Measurements from ENCODE around the gene PTPMT1. TPM values are rescaled to one million over a fixed set of nuclear protein-coding genes. Genes with fewer than 3 reads are reported as not detected.

Gene PTPMT1
- total RNA-seq, 1 donor from 2014 or later, result 49.3 TPM

GRCh38 chr11:47569646-47570045 lies 4.2 kb downstream of the PTPMT1 start:
- Mint-ChIP-seq H3K36me3 (ENCODE audit: unreplicated experiment) (peaks cover 19% of the 10 kb centered on the region), H3K9me3 (ENCODE audit: unreplicated experiment) (no peaks in the 10 kb centered on the region), H3K4me3 (ENCODE audit: unreplicated experiment) (no peak overlapping the region), H3K27me3 (ENCODE audit: unreplicated experiment) (no peaks in the 10 kb centered on the region), H3K4me1 (ENCODE audit: unreplicated experiment) (peaks cover 39% of the 10 kb centered on the region), H3K27ac (ENCODE audit: unreplicated experiment) (no peak overlapping the region)
- TF ChIP-seq, protein P1, sequence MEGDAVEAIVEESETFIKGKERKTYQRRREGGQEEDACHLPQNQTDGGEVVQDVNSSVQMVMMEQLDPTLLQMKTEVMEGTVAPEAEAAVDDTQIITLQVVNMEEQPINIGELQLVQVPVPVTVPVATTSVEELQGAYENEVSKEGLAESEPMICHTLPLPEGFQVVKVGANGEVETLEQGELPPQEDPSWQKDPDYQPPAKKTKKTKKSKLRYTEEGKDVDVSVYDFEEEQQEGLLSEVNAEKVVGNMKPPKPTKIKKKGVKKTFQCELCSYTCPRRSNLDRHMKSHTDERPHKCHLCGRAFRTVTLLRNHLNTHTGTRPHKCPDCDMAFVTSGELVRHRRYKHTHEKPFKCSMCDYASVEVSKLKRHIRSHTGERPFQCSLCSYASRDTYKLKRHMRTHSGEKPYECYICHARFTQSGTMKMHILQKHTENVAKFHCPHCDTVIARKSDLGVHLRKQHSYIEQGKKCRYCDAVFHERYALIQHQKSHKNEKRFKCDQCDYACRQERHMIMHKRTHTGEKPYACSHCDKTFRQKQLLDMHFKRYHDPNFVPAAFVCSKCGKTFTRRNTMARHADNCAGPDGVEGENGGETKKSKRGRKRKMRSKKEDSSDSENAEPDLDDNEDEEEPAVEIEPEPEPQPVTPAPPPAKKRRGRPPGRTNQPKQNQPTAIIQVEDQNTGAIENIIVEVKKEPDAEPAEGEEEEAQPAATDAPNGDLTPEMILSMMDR (IDR thresholded peaks at IDR 0.05), result no peak
- no peak for DNase-seq (ENCODE audit: extremely low spot score, unreplicated experiment)

DNA sequence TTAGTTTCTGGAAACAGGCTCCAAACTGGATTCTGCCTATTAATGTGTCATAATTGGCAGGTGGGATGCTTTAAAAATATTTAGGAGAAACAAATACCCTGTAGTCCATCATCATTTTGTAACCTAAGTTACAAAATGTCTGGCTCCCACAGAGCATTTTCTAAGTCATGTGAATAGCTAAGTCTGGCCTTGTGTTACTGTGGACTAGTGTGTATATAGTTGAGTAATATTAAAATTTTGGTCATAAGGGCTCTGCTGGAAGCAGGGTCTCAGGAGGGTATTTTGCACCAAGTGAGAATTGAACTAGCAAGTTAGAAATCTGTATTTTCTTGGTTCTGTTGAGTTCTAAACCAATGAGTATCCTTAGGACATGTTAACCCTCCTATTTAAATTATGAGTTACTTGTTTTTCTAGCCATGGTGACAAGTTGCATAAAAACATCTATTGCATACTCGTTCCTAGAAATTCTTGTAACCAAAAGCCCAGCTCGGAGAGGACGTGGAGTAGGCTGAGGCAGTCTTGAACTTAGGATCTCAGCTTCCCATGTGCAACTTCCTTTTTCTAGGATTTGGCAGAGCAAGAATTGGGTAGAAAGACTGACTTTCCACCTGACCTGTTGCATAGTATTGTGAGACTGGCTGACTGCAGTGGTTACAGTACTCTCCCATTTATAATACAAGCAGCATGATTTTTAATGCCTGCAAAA lies 5.4 kb downstream of the PTPMT1 start:
- DNase-seq (ENCODE audit: extremely low spot score, unreplicated experiment), result no peak
- peaks cover 19% of the 10 kb centered on the region for H3K36me3 Mint-ChIP-seq (ENCODE audit: unreplicated experiment)
- peaks cover 33% of the 10 kb centered on the region for H3K4me1 Mint-ChIP-seq (ENCODE audit: unreplicated experiment)
- H3K27ac Mint-ChIP-seq (ENCODE audit: unreplicated experiment), result no peak overlapping the region
- H3K9me3 Mint-ChIP-seq (ENCODE audit: unreplicated experiment), result no peaks in the 10 kb centered on the region
- no peaks in the 10 kb centered on the region for H3K27me3 Mint-ChIP-seq (ENCODE audit: unreplicated experiment)
- TF ChIP-seq, protein P1 (IDR thresholded peaks at IDR 0.05), result no peak
- H3K4me3 Mint-ChIP-seq (ENCODE audit: unreplicated experiment), result no peak overlapping the region

- H3K27ac Mint-ChIP-seq (ENCODE audit: unreplicated experiment), result no peak overlapping the region
- H3K27me3 Mint-ChIP-seq (ENCODE audit: unreplicated experiment), result no peaks in the 10 kb centered on the region
- peaks cover 28% of the 10 kb centered on the region for H3K4me1 Mint-ChIP-seq (ENCODE audit: unreplicated experiment)
- H3K36me3 Mint-ChIP-seq (ENCODE audit: unreplicated experiment), result peaks cover 19% of the 10 kb centered on the region
- DNase-seq (ENCODE audit: extremely low spot score, unreplicated experiment), result no peak
- TF ChIP-seq, protein P1 (IDR thresholded peaks at IDR 0.05), result no peak
- H3K4me3 Mint-ChIP-seq (ENCODE audit: unreplicated experiment), result no peak overlapping the region
- no peaks in the 10 kb centered on the region for H3K9me3 Mint-ChIP-seq (ENCODE audit: unreplicated experiment)
Observed at GRCh38 chr11:47571357-47571729, 5.9 kb downstream of the PTPMT1 start.

DNA sequence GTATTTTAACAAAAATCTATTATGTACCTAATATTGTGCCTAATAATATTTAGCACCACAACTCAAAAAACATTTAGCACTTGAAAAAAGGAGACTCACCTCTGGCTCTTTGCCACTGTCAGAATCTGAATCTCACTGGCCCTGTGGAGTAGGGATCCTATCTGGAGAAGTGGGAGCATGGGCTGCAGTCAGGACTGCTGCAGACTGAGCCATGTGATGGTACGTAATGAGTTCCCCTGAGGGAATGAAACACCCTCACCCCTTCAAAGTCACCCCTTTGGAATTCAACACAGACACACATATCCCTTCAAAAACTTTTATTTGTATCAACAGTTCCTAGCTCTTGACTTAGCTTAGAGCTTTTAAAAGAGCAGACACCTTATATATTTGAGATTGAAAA lies 6.5 kb downstream of the PTPMT1 start:
- TF ChIP-seq, protein P1 (IDR thresholded peaks at IDR 0.05), result no peak
- Mint-ChIP-seq H3K27ac (ENCODE audit: unreplicated experiment) (peak overlapping the region; percentile 27), H3K4me1 (ENCODE audit: unreplicated experiment) (peaks cover 24% of the 10 kb centered on the region), H3K36me3 (ENCODE audit: unreplicated experiment) (peaks cover 20% of the 10 kb centered on the region), H3K9me3 (ENCODE audit: unreplicated experiment) (no peaks in the 10 kb centered on the region), H3K27me3 (ENCODE audit: unreplicated experiment) (no peaks in the 10 kb centered on the region), H3K4me3 (ENCODE audit: unreplicated experiment) (no peak overlapping the region)
- DNase-seq (ENCODE audit: extremely low spot score, unreplicated experiment), result no peak

- Mint-ChIP-seq H3K36me3 (ENCODE audit: unreplicated experiment) (peaks cover 22% of the 10 kb centered on the region), H3K4me3 (ENCODE audit: unreplicated experiment) (no peak overlapping the region), H3K4me1 (ENCODE audit: unreplicated experiment) (peaks cover 32% of the 10 kb centered on the region), H3K9me3 (ENCODE audit: unreplicated experiment) (no peaks in the 10 kb centered on the region), H3K27ac (ENCODE audit: unreplicated experiment) (no peak overlapping the region), H3K27me3 (ENCODE audit: unreplicated experiment) (no peaks in the 10 kb centered on the region)
- no peak for DNase-seq (ENCODE audit: extremely low spot score, unreplicated experiment)
- TF ChIP-seq, protein P1 (IDR thresholded peaks at IDR 0.05), result no peak
Observed at GRCh38 chr11:47572715-47573255, 7.4 kb downstream of the PTPMT1 start.

Measured in osteocyte (in vitro differentiated cells).